Activated B cell treated with CpG ODN at 0.5 μM for 24 hours (primary cell): ENCODE measurements around the gene SKI. TPM values are rescaled to one million over a fixed set of nuclear protein-coding genes. Genes with fewer than 3 reads are reported as not detected.

Experiments used
- ATAC-seq: fragments of 200-7000 bp; cut with Tn5 transposase; one replicate; pipeline ENCODE4 v1.10.0; 2021; ENCODE audit warnings: low read depth, mild to moderate bottlenecking, moderate library complexity
- CTCF ChIA-PET: fragments of 350-600 bp; sonication (Branson Sonifier 250); formaldehyde crosslinking; loops from one replicate; lab custom pipeline; 2021; ENCODE audit warnings: antibody characterized with exemption; lab: Charles Lee
- POLR2A ChIA-PET: fragments of 350-600 bp; sonication (Branson Sonifier 250); formaldehyde crosslinking; loops from one replicate; lab custom pipeline; 2021; ENCODE audit warnings: antibody characterized with exemption; lab: Charles Lee
- DNase-seq: peaks from one replicate; pipeline ENCODE4 v3.0.0; 2022
- H3K27ac Mint-ChIP-seq: one replicate; pipeline ENCODE4 v1.8.0; 2020; ENCODE audit warnings: mixed read lengths
- H3K27me3 Mint-ChIP-seq: one replicate; pipeline ENCODE4 v1.8.0; 2021; ENCODE audit warnings: mixed read lengths
- H3K36me3 Mint-ChIP-seq: one replicate; pipeline ENCODE4 v1.8.0; 2021; ENCODE audit warnings: low read depth, mixed read lengths
- H3K4me1 Mint-ChIP-seq: one replicate; pipeline ENCODE4 v1.8.0; 2021; ENCODE audit warnings: mixed read lengths
- H3K4me3 Mint-ChIP-seq: one replicate; pipeline ENCODE4 v1.8.0; 2020; ENCODE audit warnings: mild to moderate bottlenecking, mixed read lengths
- H3K9me3 Mint-ChIP-seq: one replicate; pipeline ENCODE4 v1.8.0; 2020; ENCODE audit warnings: mixed read lengths
- intact Hi-C: fragments of 100-400 bp; cut with micrococcal nuclease; formaldehyde crosslinking; loops from one replicate; pipeline ENCODE4 v1.15.1; 2024
- total RNA-seq: library from RNA; stranded (reverse); gene quantifications from 2 replicates; pipeline ENCODE4 v1.2.3, GENCODE V29; 2022
- TF ChIP-seq, protein P1 (sequence below): fragments of 200-600 bp; IDR thresholded peaks from one replicate; pipeline ENCODE4 v1.8.0; 2022; ENCODE audit warnings: antibody characterized with exemption, mild to moderate bottlenecking

The SKI gene
- total RNA-seq, 1 donor from 2014 or later: 37.6 TPM

DNA sequence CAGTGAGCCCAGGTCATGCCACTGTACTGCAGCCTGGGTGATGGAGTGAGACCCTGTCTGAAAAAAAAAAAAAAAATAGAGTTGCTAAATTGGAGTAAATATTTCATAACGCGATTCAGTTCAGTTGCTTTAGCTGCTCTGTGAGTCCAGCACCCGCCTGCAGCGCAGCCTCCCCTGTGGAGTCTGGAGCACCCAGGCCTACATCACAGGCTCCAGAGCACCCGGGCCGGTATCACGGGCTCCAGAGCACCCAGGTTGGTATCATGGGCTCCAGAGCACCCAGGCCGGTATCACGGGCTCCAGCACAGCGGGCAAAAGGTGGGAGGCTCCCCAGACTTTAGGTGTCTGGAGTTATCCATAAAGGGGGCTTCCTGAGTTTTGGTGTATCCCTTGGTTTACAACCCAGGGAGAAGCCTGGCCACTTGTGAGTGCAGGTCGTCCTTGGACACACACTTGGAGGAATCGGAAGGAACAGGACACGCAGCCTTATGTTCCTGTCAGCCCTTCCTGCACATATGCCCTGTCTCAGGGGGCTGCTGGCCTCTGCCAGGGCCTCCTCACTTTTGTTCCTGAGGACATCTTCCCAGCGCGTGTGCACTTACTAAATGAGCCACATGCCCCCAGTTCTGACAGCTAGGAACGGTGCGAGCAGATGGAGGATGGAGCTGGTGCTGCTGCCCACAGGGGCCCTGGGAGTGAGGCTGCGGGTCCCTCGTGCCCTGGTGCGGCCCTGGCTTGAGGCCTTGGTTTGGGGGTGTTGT is 25.1 kb downstream of the SKI start:
- POLR2A ChIA-PET: interaction anchor here (0.7 to 1.6 kb wide), 2 partner anchors 24 to 139 kb away, joined by 4 to 5 read pairs; partner anchors contain the start of gene RER1
- Mint-ChIP-seq H3K27me3 (no peaks in the 10 kb centered on the region), H3K27ac (no peak overlapping the region), H3K9me3 (no peaks in the 10 kb centered on the region), H3K4me3 (no peak overlapping the region), H3K4me1 (peaks cover 61% of the 10 kb centered on the region), H3K36me3 (peaks cover 17% of the 10 kb centered on the region)
- intact Hi-C loops: loop anchor here (10.0 kb wide), 1 partner anchor 48 kb away; no protein-coding TSS in a partner anchor
- DNase-seq (no peak), ATAC-seq (no peak)
- TF ChIP-seq, protein P1, sequence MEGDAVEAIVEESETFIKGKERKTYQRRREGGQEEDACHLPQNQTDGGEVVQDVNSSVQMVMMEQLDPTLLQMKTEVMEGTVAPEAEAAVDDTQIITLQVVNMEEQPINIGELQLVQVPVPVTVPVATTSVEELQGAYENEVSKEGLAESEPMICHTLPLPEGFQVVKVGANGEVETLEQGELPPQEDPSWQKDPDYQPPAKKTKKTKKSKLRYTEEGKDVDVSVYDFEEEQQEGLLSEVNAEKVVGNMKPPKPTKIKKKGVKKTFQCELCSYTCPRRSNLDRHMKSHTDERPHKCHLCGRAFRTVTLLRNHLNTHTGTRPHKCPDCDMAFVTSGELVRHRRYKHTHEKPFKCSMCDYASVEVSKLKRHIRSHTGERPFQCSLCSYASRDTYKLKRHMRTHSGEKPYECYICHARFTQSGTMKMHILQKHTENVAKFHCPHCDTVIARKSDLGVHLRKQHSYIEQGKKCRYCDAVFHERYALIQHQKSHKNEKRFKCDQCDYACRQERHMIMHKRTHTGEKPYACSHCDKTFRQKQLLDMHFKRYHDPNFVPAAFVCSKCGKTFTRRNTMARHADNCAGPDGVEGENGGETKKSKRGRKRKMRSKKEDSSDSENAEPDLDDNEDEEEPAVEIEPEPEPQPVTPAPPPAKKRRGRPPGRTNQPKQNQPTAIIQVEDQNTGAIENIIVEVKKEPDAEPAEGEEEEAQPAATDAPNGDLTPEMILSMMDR: no peak
- CTCF ChIA-PET: no interaction called here

DNA sequence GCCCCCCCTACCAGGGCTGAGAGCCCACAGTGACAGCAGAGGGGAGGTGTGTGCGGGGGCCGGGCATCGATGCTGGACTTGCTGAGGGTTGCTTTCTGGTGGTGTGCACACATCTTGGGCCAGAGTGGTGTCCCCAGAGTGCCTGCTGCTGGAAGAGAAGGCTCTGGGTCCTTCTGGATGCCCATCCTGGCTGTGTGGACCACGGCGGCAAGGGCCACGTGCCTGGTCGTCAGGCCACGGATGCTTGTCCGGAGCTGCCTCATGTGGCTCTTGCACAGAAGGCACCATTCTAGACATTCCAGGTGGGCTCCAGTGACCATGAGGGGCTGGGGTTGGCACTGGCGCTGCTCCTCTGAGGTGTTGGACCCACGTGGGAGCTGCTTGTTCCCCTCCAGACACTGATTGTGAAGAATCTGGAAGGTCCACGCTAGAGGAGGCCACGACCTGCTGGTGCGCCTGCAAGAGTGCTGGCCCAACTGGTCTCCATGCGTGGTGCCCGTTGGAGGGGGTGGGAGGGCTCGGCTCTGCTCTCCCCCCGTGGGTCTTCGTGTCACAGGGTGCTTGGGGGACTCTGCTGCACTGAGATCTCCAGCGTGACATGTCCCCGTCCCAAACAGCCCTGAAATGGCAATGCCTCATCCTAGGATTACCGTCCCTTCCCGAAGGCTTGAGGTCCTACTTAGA is 25.8 kb downstream of the SKI start:
- Mint-ChIP-seq H3K9me3 (no peaks in the 10 kb centered on the region), H3K4me1 (peaks cover 61% of the 10 kb centered on the region), H3K27me3 (no peaks in the 10 kb centered on the region), H3K27ac (peak overlapping the region; percentile 77), H3K4me3 (no peak overlapping the region), H3K36me3 (peaks cover 17% of the 10 kb centered on the region)
- ChIA-PET CTCF (no interaction called here), POLR2A (no interaction called here)
- intact Hi-C loops: loop anchor here (10.0 kb wide), 1 partner anchor 49 kb away; no protein-coding TSS in a partner anchor
- TF ChIP-seq, protein P1: no peak
- no peak for ATAC-seq
- no peak for DNase-seq

DNA sequence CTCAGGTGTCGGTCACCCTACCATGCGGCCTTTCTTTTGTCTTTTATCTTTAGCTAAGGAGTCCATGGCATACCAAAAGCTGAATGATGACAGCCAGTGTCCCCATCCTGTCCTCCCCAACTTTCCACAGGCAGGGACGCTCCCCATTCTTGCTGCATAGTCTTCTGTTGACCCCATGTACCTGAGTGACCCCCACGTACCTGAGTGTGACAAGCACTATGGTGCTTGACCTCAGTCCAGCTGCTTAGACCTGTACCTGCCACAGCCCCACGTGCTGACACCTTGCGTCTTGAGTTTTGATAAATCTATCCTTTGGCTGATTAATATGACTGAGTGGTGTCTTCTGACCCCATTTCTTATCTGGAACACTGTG is 26.9 kb downstream of the SKI start:
- DNase-seq (no peak), ATAC-seq (no peak)
- peaks cover 17% of the 10 kb centered on the region for H3K36me3 Mint-ChIP-seq
- H3K27me3 Mint-ChIP-seq: no peaks in the 10 kb centered on the region
- CTCF ChIA-PET: interaction anchor here (1.4 to 1.7 kb wide), 2 partner anchors 60 to 126 kb away, joined by 5 read pairs; no protein-coding TSS in a partner anchor
- intact Hi-C loops: loop anchor here (1.0 to 10.0 kb wide), 2 partner anchors 46 to 50 kb away; no protein-coding TSS in a partner anchor
- H3K4me1 Mint-ChIP-seq: peaks cover 61% of the 10 kb centered on the region
- H3K4me3 Mint-ChIP-seq: no peak overlapping the region
- POLR2A ChIA-PET: interaction anchor here (0.6 to 2.4 kb wide), 12 partner anchors 16 to 136 kb away, joined by 3 to 31 read pairs (median 7); partner anchors contain the start of genes MORN1 and RER1
- no peaks in the 10 kb centered on the region for H3K9me3 Mint-ChIP-seq
- TF ChIP-seq, protein P1: no peak
- no peak overlapping the region for H3K27ac Mint-ChIP-seq

DNA sequence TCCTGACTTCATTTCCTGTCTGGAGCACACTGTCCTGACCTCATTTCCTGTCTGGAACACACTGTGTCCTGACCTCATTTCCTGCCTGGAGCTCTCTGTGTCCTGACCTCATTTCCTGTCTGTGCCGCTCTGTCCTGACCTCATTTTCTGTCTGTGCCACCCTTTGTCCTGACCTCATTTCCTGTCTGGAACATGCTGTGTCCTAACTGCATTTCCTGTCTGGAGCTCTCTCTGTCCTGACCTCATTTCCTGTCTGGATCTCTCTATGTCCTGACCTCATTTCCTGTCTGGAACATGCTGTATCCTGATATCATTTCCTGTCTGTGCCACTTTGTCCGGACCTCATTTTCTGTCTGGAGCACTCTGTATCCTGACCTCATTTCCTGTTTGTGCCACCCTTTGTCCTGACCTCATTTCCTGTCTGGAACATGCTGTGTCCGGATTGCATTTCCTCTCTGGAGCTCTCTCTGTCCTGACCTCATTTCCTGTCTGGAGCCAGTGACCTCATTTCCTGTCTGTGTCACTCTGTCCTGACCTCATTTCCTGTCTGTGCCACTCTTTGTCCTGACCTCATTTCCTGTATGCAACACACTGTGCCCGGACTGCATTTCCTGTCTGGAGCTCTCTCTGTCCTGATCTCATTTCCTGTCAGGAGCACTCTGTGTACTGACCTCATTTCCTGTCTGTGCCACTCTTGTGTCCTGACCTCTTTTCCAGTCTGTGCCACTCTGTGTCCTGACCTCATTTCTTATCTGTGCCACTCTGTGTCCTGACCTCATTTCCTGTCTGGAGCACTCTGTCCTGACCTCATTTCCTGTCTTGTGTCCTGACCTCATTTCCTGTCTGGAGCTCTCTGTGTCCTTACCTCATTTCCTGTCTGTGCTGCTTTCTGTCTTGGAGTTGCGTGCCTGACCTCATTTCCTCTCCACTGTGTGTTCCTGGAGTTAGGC is 27.6 kb downstream of the SKI start:
- ChIA-PET CTCF (interaction anchor here (1.4 to 1.7 kb wide), 2 partner anchors 60 to 126 kb away, joined by 5 read pairs; no protein-coding TSS in a partner anchor), POLR2A (interaction anchor here (0.6 to 2.4 kb wide), 14 partner anchors 14 to 136 kb away, joined by 3 to 31 read pairs (median 6); partner anchors contain the start of genes MORN1 and RER1)
- ATAC-seq (peak; percentile 58), DNase-seq (peak; percentile 45)
- peaks cover 60% of the 10 kb centered on the region for H3K4me1 Mint-ChIP-seq
- H3K4me3 Mint-ChIP-seq: no peak overlapping the region
- H3K36me3 Mint-ChIP-seq: peaks cover 18% of the 10 kb centered on the region
- no peaks in the 10 kb centered on the region for H3K27me3 Mint-ChIP-seq
- H3K9me3 Mint-ChIP-seq: no peaks in the 10 kb centered on the region
- intact Hi-C loops: loop anchor here (1.0 to 10.0 kb wide), 3 partner anchors 46 to 59 kb away; no protein-coding TSS in a partner anchor
- TF ChIP-seq, protein P1: no peak
- no peak overlapping the region for H3K27ac Mint-ChIP-seq
